Loucy (cell line): ENCODE data around the gene DLK2.

Experiments used
- H2AFZ ChIP-seq: fragments of 200-600 bp; sonication (generic); 2 replicates; pipeline ENCODE4 v1.6.0; 2016; ENCODE audit warnings: antibody characterized with exemption, mild to moderate bottlenecking, low read length, moderate library complexity
- H3F3A ChIP-seq: fragments of 200-600 bp; 2 replicates; pipeline ENCODE4 v1.6.0; 2016; ENCODE audit warnings: antibody characterized with exemption, low read depth, mild to moderate bottlenecking
- H3K27me3 ChIP-seq: fragments of 200-600 bp; sonication (generic); 2 replicates; pipeline ENCODE4 v1.6.1; 2014; ENCODE audit warnings: low read length, mild to moderate bottlenecking; ENCODE audit not compliant: insufficient read depth, poor library complexity, severe bottlenecking
- H3K36me3 ChIP-seq: fragments of 200-600 bp; sonication (generic); 2 replicates; pipeline ENCODE4 v1.6.1; 2016; ENCODE audit warnings: low read length; ENCODE audit not compliant: insufficient read depth
- H3K4me1 ChIP-seq: fragments of 200-600 bp; sonication (generic); 2 replicates; pipeline ENCODE4 v1.5.1; 2014; ENCODE audit warnings: low read length, mild to moderate bottlenecking; ENCODE audit not compliant: insufficient read depth, poor library complexity, severe bottlenecking
- H3K4me2 ChIP-seq: fragments of 200-600 bp; sonication (generic); 2 replicates; pipeline ENCODE4 v1.6.0; 2014; ENCODE audit warnings: antibody characterized with exemption, low read length, low read depth, mild to moderate bottlenecking; ENCODE audit not compliant: poor library complexity, severe bottlenecking
- H3K4me3 ChIP-seq: fragments of 200-600 bp; sonication (generic); 2 replicates; pipeline ENCODE4 v1.5.1; 2014; ENCODE audit warnings: low read length, mild to moderate bottlenecking, mixed read lengths; ENCODE audit not compliant: poor library complexity, severe bottlenecking
- H3K79me2 ChIP-seq: fragments of 200-600 bp; sonication (generic); 2 replicates; pipeline ENCODE4 v1.6.1; 2014; ENCODE audit warnings: low read length; ENCODE audit not compliant: insufficient read depth
- H3K9ac ChIP-seq: fragments of 200-600 bp; sonication (generic); 2 replicates; pipeline ENCODE4 v1.6.0; 2014; ENCODE audit warnings: mild to moderate bottlenecking, low read depth, low read length, moderate library complexity; ENCODE audit not compliant: poor library complexity, severe bottlenecking
- H3K9me2 ChIP-seq: fragments of 200-600 bp; sonication (generic); replicated peaks from 2 replicates; pipeline ENCODE4 v1.6.1; 2016; ENCODE audit warnings: low read depth, low read length, mixed read lengths
- H3K9me3 ChIP-seq: fragments of 200-600 bp; sonication (generic); 2 replicates; pipeline ENCODE4 v1.6.1; 2014; ENCODE audit warnings: mild to moderate bottlenecking, antibody characterized with exemption, low read length, low read depth; ENCODE audit not compliant: insufficient read depth
- H4K20me1 ChIP-seq: fragments of 200-600 bp; sonication (generic); 2 replicates; pipeline ENCODE4 v1.6.0; 2014; ENCODE audit warnings: antibody characterized with exemption, low read length, mild to moderate bottlenecking; ENCODE audit not compliant: insufficient read depth, poor library complexity, severe bottlenecking
- CTCF ChIP-seq: fragments of 200-600 bp; sonication (generic); conservative IDR thresholded peaks from 2 replicates; pipeline ENCODE4 v1.5.1; 2014; ENCODE audit warnings: mild to moderate bottlenecking, antibody characterized with exemption, low read length
- EZH2phosphoT487 ChIP-seq: fragments of 200-600 bp; IDR thresholded peaks from 2 replicates; pipeline ENCODE4 v1.6.1; 2018; ENCODE audit warnings: antibody characterized with exemption, mild to moderate bottlenecking, moderate library complexity, borderline replicate concordance

The DLK2 gene

GRCh38 chr6:43401730-43402129, 53.6 kb downstream of the DLK2 start:
- Histone ChIP-seq H2AFZ (no peak overlapping the region), H3K36me3 (no peaks in the 10 kb centered on the region), H4K20me1 (no peaks in the 10 kb centered on the region), H3K9ac (no peak overlapping the region), H3F3A (no peaks in the 10 kb centered on the region), H3K9me3 (no peaks in the 10 kb centered on the region), H3K4me1 (no peaks in the 10 kb centered on the region), H3K4me2 (no peak overlapping the region), H3K27me3 (no peaks in the 10 kb centered on the region), H3K4me3 (no peak overlapping the region), H3K79me2 (no peaks in the 10 kb centered on the region), H3K9me2 (no peaks in the 10 kb centered on the region)
- no peak for TF ChIP-seq EZH2phosphoT487
- TF ChIP-seq CTCF, result no peak
